Esophagus muscularis mucosa (tissue), 4 donors: ENCODE results near the gene ITGB8. TPM values are rescaled to one million over a fixed set of nuclear protein-coding genes. Genes with fewer than 3 reads are reported as not detected.

Experiments used
- DNase-seq: peaks from one replicate; pipeline ENCODE4 v3.0.0-alpha.2; 2017; ENCODE audit errors: extremely low spot score
- H3K27ac ChIP-seq, 4 donors: fragments of 200-600 bp; sonication (generic); replicated peaks in 1 of 4; 1 replicate in 3 of 4; 2 replicates in 1 of 4; pipeline ENCODE4 v1.5.1; 2016 to 2019; ENCODE audit warnings: mild to moderate bottlenecking in 1 of 4
- H3K27me3 ChIP-seq, 4 donors: fragments of 200-600 bp; sonication (generic); one replicate each; pipeline versions ENCODE4 v1.5.1 to v1.6.0; 2016 to 2019
- H3K36me3 ChIP-seq, 4 donors: fragments of 200-600 bp; sonication (generic); one replicate each; pipeline ENCODE4 v1.5.1; 2016 to 2019
- H3K4me1 ChIP-seq, 4 donors: fragments of 200-600 bp; sonication (generic); one replicate each; pipeline ENCODE4 v1.5.1; 2016 to 2019
- H3K4me3 ChIP-seq, 4 donors: fragments of 200-600 bp; sonication (generic); 1 replicate in 2 of 4; 2 replicates in 2 of 4; pipeline ENCODE4 v1.5.1; 2016 to 2019; ENCODE audit warnings: mild to moderate bottlenecking in 4 of 4, moderate library complexity in 1 of 4
- H3K9me3 ChIP-seq, 4 donors: fragments of 200-600 bp; sonication (generic); 1 replicate in 3 of 4; 2 replicates in 1 of 4; pipeline ENCODE4 v1.5.1; 2016 to 2019
- EP300 ChIP-seq: sonication (generic); formaldehyde crosslinking; IDR thresholded peaks from one replicate; pipeline ENCODE4 v1.6.1; 2017; ENCODE audit warnings: antibody characterized with exemption
- POLR2A ChIP-seq: fragments of 450-650 bp; IDR thresholded peaks from one replicate; pipeline ENCODE4 v1.6.1; 2017; ENCODE audit warnings: antibody characterized with exemption, moderate library complexity, mild to moderate bottlenecking, low read depth
- POLR2AphosphoS5 ChIP-seq, 2 donors: sonication (generic); formaldehyde crosslinking; IDR thresholded peaks; one replicate each; pipeline ENCODE4 v1.6.1; 2017; ENCODE audit warnings: antibody characterized with exemption in 2 of 2
- WGBS: methylation state at CpG from one replicate; pipeline ENCODE4 v1.1.5; 2018; 5-methylcytosine and 5-hydroxymethylcytosine counted together
- intact Hi-C: fragments of 100-400 bp; cut with DNase I; formaldehyde crosslinking; loops from one replicate; pipeline ENCODE4 v1.15.1; 2023
- total RNA-seq, 4 donors: library from RNA; depleted of rRNA; stranded (reverse); fragments of >200 nt; gene quantifications; one replicate each; pipeline versions ENCODE4 v1.1.0 to v1.2.1, GENCODE V29; 2016
- TF ChIP-seq, protein P1 (sequence below), 3 experiments: fragments of 200-600 bp in 2 of 3; fragments of 450-650 bp in 1 of 3; sonication (generic) in 2 of 3; IDR thresholded peaks; one replicate each; pipeline ENCODE4 v1.5.1; 2017 to 2019; ENCODE audit warnings: antibody characterized with exemption in 3 of 3, mild to moderate bottlenecking in 2 of 3, moderate library complexity in 1 of 3

The ITGB8 gene
- total RNA-seq, 4 donors from 2014 or later: 19.5 to 30.4 (median 21.5) TPM

DNA sequence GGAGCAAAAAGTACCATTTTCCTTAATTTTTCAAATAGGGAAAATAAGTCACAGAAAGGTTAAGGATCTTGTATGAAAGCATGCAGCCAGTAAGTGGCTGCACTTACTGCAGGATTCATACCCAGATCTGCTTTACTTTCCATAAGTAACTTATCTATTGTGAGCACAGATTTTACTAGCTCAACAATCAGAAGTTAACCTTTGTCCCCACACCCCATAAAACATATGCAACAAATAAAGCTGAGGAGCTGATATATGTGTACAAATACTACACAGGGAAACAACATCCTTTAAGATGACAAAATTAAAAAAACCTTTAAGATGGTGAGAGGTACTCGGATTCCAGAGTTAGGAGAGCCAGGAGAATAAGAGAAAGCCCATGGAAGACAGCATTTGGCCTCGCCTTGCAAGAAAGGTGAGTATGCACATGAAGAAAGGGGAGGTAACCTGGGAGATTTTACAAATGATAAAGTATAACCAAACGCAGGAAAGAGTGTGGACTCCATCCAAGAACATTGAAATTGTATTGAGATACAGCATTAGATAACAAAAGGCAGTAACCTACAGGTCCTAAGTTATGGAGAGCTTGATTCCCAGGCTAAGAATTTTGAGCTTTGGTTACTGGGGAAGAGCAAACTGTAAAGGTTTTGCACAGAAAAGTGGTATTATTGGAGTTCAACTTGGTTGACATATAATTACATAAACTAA is 87.1 kb downstream of the ITGB8 start:
- intact Hi-C loops: no loop called here
- 69% methylated on average over 3 of the region's 3 CpGs for WGBS
- no peaks in the 10 kb centered on the region for H3K9me3 ChIP-seq
- no peaks in the 10 kb centered on the region for H3K27me3 ChIP-seq
- H3K4me3 ChIP-seq: no peak overlapping the region
- DNase-seq: no peak
- H3K36me3 ChIP-seq: no peaks in the 10 kb centered on the region
- no peak overlapping the region for H3K27ac ChIP-seq
- no peak for TF ChIP-seq EP300
- TF ChIP-seq POLR2AphosphoS5 (IDR thresholded peaks at IDR 0.05): no peak
- TF ChIP-seq, protein P1, sequence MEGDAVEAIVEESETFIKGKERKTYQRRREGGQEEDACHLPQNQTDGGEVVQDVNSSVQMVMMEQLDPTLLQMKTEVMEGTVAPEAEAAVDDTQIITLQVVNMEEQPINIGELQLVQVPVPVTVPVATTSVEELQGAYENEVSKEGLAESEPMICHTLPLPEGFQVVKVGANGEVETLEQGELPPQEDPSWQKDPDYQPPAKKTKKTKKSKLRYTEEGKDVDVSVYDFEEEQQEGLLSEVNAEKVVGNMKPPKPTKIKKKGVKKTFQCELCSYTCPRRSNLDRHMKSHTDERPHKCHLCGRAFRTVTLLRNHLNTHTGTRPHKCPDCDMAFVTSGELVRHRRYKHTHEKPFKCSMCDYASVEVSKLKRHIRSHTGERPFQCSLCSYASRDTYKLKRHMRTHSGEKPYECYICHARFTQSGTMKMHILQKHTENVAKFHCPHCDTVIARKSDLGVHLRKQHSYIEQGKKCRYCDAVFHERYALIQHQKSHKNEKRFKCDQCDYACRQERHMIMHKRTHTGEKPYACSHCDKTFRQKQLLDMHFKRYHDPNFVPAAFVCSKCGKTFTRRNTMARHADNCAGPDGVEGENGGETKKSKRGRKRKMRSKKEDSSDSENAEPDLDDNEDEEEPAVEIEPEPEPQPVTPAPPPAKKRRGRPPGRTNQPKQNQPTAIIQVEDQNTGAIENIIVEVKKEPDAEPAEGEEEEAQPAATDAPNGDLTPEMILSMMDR (IDR thresholded peaks at IDR 0.05): no peak
- TF ChIP-seq POLR2A: no peak
- H3K4me1 ChIP-seq: no peaks in the 10 kb centered on the region

DNA sequence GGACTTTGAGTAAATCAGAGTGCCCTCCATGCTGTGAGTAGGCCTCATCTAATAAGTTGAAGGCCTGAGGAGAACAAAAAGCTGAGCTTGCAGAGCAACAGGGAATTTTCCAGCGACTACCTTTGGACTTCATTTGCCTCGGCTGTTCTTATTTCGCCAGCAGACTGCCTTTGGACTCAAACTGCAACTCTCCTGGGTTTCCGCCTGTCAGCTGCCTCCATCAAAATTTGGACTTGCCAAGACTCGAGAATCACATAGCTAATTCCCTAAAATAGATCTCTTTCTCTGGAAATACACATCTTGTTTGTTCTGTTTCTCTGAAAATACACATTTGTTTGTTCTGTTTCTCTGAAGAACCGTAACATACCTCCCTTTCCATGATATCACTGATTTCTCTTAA is 93.8 kb downstream of the ITGB8 start:
- Histone ChIP-seq H3K4me3 (no peak overlapping the region), H3K4me1 (no peaks in the 10 kb centered on the region), H3K27ac (no peak overlapping the region), H3K9me3 (no peaks in the 10 kb centered on the region), H3K36me3 (no peaks in the 10 kb centered on the region), H3K27me3 (no peaks in the 10 kb centered on the region)
- DNase-seq: no peak
- no peak for TF ChIP-seq POLR2AphosphoS5 (IDR thresholded peaks at IDR 0.05)
- TF ChIP-seq, protein P1 (IDR thresholded peaks at IDR 0.05): no peak
- no peak for TF ChIP-seq POLR2A
- TF ChIP-seq EP300: no peak
- WGBS: 88% methylated on average over 6 of the region's 6 CpGs
- intact Hi-C loops: no loop called here

DNA sequence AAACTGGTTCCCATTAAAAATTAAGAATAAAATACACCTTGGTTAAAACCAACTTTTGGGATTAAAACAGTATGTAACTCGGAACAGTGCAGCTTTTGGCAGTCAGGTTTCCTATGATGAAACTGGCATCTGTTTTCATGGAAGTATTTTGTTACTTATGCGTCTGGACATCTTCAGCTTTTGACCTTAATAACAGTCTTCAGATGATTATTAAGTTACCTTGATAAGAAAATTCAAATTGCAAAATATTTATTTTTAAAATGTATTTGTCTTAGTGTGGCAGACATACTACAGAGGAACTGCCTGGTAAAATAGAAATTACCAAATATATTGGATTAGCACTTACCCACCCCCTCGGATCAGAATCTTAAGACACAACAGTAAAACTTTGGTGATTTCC is 100.0 kb downstream of the ITGB8 start:
- intact Hi-C loops: no loop called here
- WGBS: 78% methylated on average over 3 of the region's 3 CpGs
- Histone ChIP-seq H3K4me3 (no peak overlapping the region), H3K27me3 (no peaks in the 10 kb centered on the region), H3K27ac (no peak overlapping the region), H3K4me1 (peaks cover 0 to 7% (median 3%) of the 10 kb centered on the region in 4 donors), H3K36me3 (no peaks in the 10 kb centered on the region), H3K9me3 (no peaks in the 10 kb centered on the region)
- TF ChIP-seq POLR2A (no peak), EP300 (no peak), POLR2AphosphoS5 (IDR thresholded peaks at IDR 0.05) (no peak)
- TF ChIP-seq, protein P1 (IDR thresholded peaks at IDR 0.05): no peak
- DNase-seq: no peak

DNA sequence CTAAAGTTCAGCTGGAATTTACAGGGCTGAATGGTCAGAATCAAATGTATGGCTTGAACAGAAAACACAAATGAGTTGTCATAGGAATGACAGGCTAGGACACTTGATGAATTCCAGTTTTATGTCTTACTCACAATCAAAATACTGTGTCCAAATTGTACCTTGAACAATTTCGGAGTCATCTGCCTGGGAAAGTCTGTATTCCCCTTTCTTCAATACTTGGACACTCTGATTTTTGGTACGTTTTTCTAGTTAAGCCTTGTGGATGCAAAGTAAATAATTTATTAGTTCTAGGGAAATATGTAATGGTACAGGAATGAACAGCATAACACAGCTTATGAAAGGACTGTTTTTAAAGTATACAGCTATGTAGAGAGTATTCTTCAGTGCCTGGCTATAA is 100.4 kb downstream of the ITGB8 start:
- peaks cover 0 to 9% (median 4%) of the 10 kb centered on the region in 4 donors for H3K4me1 ChIP-seq
- intact Hi-C loops: no loop called here
- H3K27ac ChIP-seq: no peak overlapping the region
- no peaks in the 10 kb centered on the region for H3K27me3 ChIP-seq
- no peaks in the 10 kb centered on the region for H3K9me3 ChIP-seq
- DNase-seq: no peak
- H3K4me3 ChIP-seq: no peak overlapping the region
- no peaks in the 10 kb centered on the region for H3K36me3 ChIP-seq
- TF ChIP-seq, protein P1 (IDR thresholded peaks at IDR 0.05): no peak
- TF ChIP-seq EP300: no peak
- TF ChIP-seq POLR2A: no peak
- TF ChIP-seq POLR2AphosphoS5 (IDR thresholded peaks at IDR 0.05): no peak
- 58% methylated on average over 2 of the region's 2 CpGs for WGBS

DNA sequence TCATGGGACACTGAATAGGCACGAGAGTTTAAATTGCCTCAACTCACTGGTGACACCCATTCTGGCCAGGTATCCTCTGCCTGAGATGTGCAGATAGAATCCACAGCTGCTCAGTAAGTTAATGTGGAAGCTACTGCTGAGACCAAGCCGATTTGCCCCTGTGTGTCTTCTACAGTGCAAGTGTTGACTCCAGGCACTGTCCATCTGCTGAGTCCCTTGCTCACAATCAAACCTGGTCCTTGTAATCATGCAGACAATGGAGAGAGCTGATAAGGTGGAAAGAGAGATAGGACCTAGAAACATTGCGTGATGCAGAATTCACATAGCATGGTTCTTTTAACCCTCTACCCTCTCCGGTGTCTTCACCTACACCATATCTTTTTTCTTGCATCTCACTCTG is 101.4 kb downstream of the ITGB8 start:
- Histone ChIP-seq H3K9me3 (no peaks in the 10 kb centered on the region), H3K36me3 (no peaks in the 10 kb centered on the region), H3K4me3 (no peak overlapping the region), H3K27ac (no peak overlapping the region), H3K4me1 (peaks cover 0 to 9% (median 4%) of the 10 kb centered on the region in 4 donors), H3K27me3 (no peaks in the 10 kb centered on the region)
- intact Hi-C loops: no loop called here
- TF ChIP-seq EP300: no peak
- no peak for DNase-seq
- WGBS: 93% methylated on average over 4 of the region's 4 CpGs
